Liver (tissue), 9 donors: ENCODE results near the gene FEV. TPM values are rescaled to one million over a fixed set of nuclear protein-coding genes. Genes with fewer than 3 reads are reported as not detected.

Experiments used
- DNase-seq: peaks from one replicate; pipeline ENCODE4 v3.0.0-alpha.2; 2017; ENCODE audit warnings: low spot score
- H3K27ac ChIP-seq, 2 donors: one replicate each; pipeline ENCODE4 v1.7.0; 2013; ENCODE audit warnings: inconsistent platforms in 2 of 2, low read length in 2 of 2, control low read depth in 1 of 2, low read depth in 1 of 2, mild to moderate bottlenecking in 1 of 2
- H3K27me3 ChIP-seq, 4 donors: one replicate each; pipeline versions ENCODE4 v1.6.1 to v1.7.0; 2013; ENCODE audit warnings: low read length in 3 of 4, inconsistent platforms in 1 of 4, mild to moderate bottlenecking in 1 of 4, moderate library complexity in 1 of 4; ENCODE audit not compliant: control insufficient read depth in 4 of 4, insufficient read depth in 4 of 4
- H3K36me3 ChIP-seq, 4 donors: one replicate each; pipeline versions ENCODE4 v1.6.1 to v1.7.0; 2013; ENCODE audit warnings: low read length in 3 of 4, mild to moderate bottlenecking in 3 of 4, low read depth in 1 of 4, moderate library complexity in 1 of 4; ENCODE audit not compliant: control insufficient read depth in 4 of 4, insufficient read depth in 3 of 4
- H3K4me1 ChIP-seq, 4 donors: one replicate each; pipeline versions ENCODE4 v1.6.1 to v1.7.0; 2013; ENCODE audit warnings: low read length in 3 of 4, mild to moderate bottlenecking in 3 of 4, moderate library complexity in 1 of 4; ENCODE audit not compliant: control insufficient read depth in 4 of 4, insufficient read depth in 4 of 4
- H3K4me3 ChIP-seq, 3 donors: one replicate each; pipeline versions ENCODE4 v1.6.1 to v1.7.0; 2013; ENCODE audit warnings: low read length in 3 of 3, control low read depth in 1 of 3, low read depth in 1 of 3, mild to moderate bottlenecking in 1 of 3
- H3K9ac ChIP-seq, 2 donors: one replicate each; pipeline ENCODE4 v1.7.0; 2013; ENCODE audit warnings: low read length in 2 of 2, mild to moderate bottlenecking in 2 of 2, moderate library complexity in 2 of 2, control low read depth in 1 of 2, low read depth in 1 of 2
- H3K9me3 ChIP-seq, 4 donors: one replicate each; pipeline versions ENCODE4 v1.6.1 to v1.7.0; 2013; ENCODE audit warnings: low read length in 3 of 4; ENCODE audit not compliant: control insufficient read depth in 4 of 4
- ATF3 ChIP-seq: IDR thresholded peaks from 2 replicates; pipeline ENCODE4 v1.6.1; 2016; ENCODE audit warnings: antibody characterized with exemption
- EGR1 ChIP-seq, 2 donors: IDR thresholded peaks; 2 replicates each; pipeline ENCODE4 v1.6.1; 2016 to 2018; ENCODE audit warnings: antibody characterized with exemption in 2 of 2, low read depth in 2 of 2
- FOXA1 ChIP-seq: IDR thresholded peaks from 2 replicates; pipeline ENCODE4 v1.6.1; 2016; ENCODE audit warnings: antibody characterized with exemption
- FOXA2 ChIP-seq: IDR thresholded peaks from 2 replicates; pipeline ENCODE4 v1.6.1; 2016; ENCODE audit warnings: antibody characterized with exemption
- GABPA ChIP-seq, 2 donors: IDR thresholded peaks in 1 of 2; conservative IDR thresholded peaks in 1 of 2; 2 replicates each; pipeline ENCODE4 v1.6.1; 2016; ENCODE audit warnings: antibody characterized with exemption in 2 of 2, mild to moderate bottlenecking in 1 of 2, moderate library complexity in 1 of 2
- HNF4G ChIP-seq: IDR thresholded peaks from 2 replicates; pipeline ENCODE4 v1.6.1; 2016; ENCODE audit warnings: antibody characterized with exemption
- JUND ChIP-seq, 2 donors: IDR thresholded peaks; 2 replicates each; pipeline ENCODE4 v1.6.1; 2016; ENCODE audit warnings: antibody characterized with exemption in 2 of 2
- NR2F2 ChIP-seq: IDR thresholded peaks from 2 replicates; pipeline ENCODE4 v1.6.1; 2016; ENCODE audit warnings: antibody characterized with exemption
- RAD21 ChIP-seq, 2 donors: IDR thresholded peaks; 2 replicates each; pipeline ENCODE4 v1.6.1; 2016; ENCODE audit warnings: antibody characterized with exemption in 2 of 2, mild to moderate bottlenecking in 2 of 2
- REST ChIP-seq: IDR thresholded peaks from 2 replicates; pipeline ENCODE4 v1.6.1; 2016; ENCODE audit warnings: antibody characterized with exemption, mild to moderate bottlenecking
- RXRA ChIP-seq, 2 donors: IDR thresholded peaks; 2 replicates each; pipeline ENCODE4 v1.6.1; 2017 to 2018; ENCODE audit warnings: antibody characterized with exemption in 2 of 2, mild to moderate bottlenecking in 1 of 2
- SP1 ChIP-seq: IDR thresholded peaks from 2 replicates; pipeline ENCODE4 v1.6.1; 2018; ENCODE audit warnings: antibody characterized with exemption, mild to moderate bottlenecking
- TAF1 ChIP-seq: conservative IDR thresholded peaks from 2 replicates; pipeline ENCODE4 v1.6.1; 2016; ENCODE audit warnings: antibody characterized with exemption, mild to moderate bottlenecking
- YY1 ChIP-seq: IDR thresholded peaks from 2 replicates; pipeline ENCODE4 v1.6.1; 2016; ENCODE audit warnings: antibody characterized with exemption, mild to moderate bottlenecking
- ZBTB33 ChIP-seq: IDR thresholded peaks from 2 replicates; pipeline ENCODE4 v1.6.1; 2016; ENCODE audit warnings: antibody characterized with exemption
- WGBS: extraction: QIAGEN DNeasy Blood & Tissue Kit; methylation state at CpG from one replicate; pipeline ENCODE4 v1.1.7; 2013; 5-methylcytosine and 5-hydroxymethylcytosine counted together
- polyA plus RNA-seq, 2 donors: library from polyadenylated mRNA; stranded (reverse) in 1 of 2; unstranded in 1 of 2; fragments of 200-250 nt in 1 of 2; fragments of >200 nt in 1 of 2; fragmentation: Nextera tagmentation in 1 of 2; extraction: Ambion mirVana in 1 of 2; gene quantifications; one replicate each; pipeline versions ENCODE4 v1.2.1 to v1.2.3, GENCODE V29; 2013 to 2015
- total RNA-seq, 2 donors: library from RNA; depleted of rRNA; stranded (reverse); fragments of >200 nt; gene quantifications; one replicate each; pipeline ENCODE4 v1.2.3, GENCODE V29; 2014
- donor health status: healthy.
- donor health status: healthy.
- donor health status: healthy.
- donor health status: healthy.
- donor health status: healthy.

Gene FEV
- total and polyA plus RNA-seq, 4 donors = not detected

GRCh38 chr2:219003979-219004378 is 19.0 kb upstream of the FEV start:
- Histone ChIP-seq H3K9me3 (no peaks in the 10 kb centered on the region), H3K27ac (no peak overlapping the region), H3K36me3 (no peaks in the 10 kb centered on the region), H3K4me1 (peaks cover 4 to 30% (median 17%) of the 10 kb centered on the region in 4 donors), H3K4me3 (no peak overlapping the region), H3K27me3 (no peaks in the 10 kb centered on the region), H3K9ac (no peak overlapping the region)
- TF ChIP-seq JUND (IDR thresholded peaks at IDR 0.05) (no peak), FOXA1 (no peak), ZBTB33 (no peak), FOXA2 (no peak), TAF1 (no peak), YY1 (no peak), GABPA (IDR thresholded peaks at IDR 0.05 in 1 of 2, conservative IDR thresholded peaks at IDR 0.05 in 1 of 2) (no peak), NR2F2 (no peak), RAD21 (IDR thresholded peaks at IDR 0.05) (no peak), HNF4G (no peak), EGR1 (IDR thresholded peaks at IDR 0.05; ENCODE audit: low read depth in 2 of 2) (no peak)
- no peak for DNase-seq
- 95% methylated on average over 3 of the region's 3 CpGs for WGBS

- Histone ChIP-seq H3K9me3 (no peaks in the 10 kb centered on the region), H3K4me3 (peak overlapping the region in 1 of 3 donors; percentile 47), H3K27ac (no peak overlapping the region), H3K9ac (no peak overlapping the region), H3K27me3 (no peaks in the 10 kb centered on the region), H3K4me1 (peaks cover 4 to 33% (median 17%) of the 10 kb centered on the region in 4 donors), H3K36me3 (no peaks in the 10 kb centered on the region)
- no peak for TF ChIP-seq FOXA1
- TF ChIP-seq GABPA (IDR thresholded peaks at IDR 0.05 in 1 of 2, conservative IDR thresholded peaks at IDR 0.05 in 1 of 2) = no peak
- no peak for TF ChIP-seq REST
- TF ChIP-seq RXRA (IDR thresholded peaks at IDR 0.05) = no peak
- TF ChIP-seq HNF4G = no peak
- no peak for TF ChIP-seq NR2F2
- no peak for TF ChIP-seq SP1
- no peak for TF ChIP-seq JUND (IDR thresholded peaks at IDR 0.05)
- no peak for TF ChIP-seq YY1
- TF ChIP-seq FOXA2 = no peak
- TF ChIP-seq ATF3 = no peak
- TF ChIP-seq ZBTB33 = no peak
- WGBS = 22% methylated on average over 20 of the region's 20 CpGs
- no peak for DNase-seq
These were observed 18.3 kb upstream of the FEV start for GRCh38 chr2:219003267-219003634.
